HEK293 (cell line): ENCODE results near the gene SELENOO.

ENCODE experiments used
- CTCF ChIA-PET: fragments of 350-600 bp; formaldehyde crosslinking; extraction: SDS; loops from one replicate; lab custom pipeline; 2021; ENCODE audit warnings: antibody characterized with exemption; lab: Yijun Ruan, JAX
- POLR2A ChIA-PET: fragments of 300-600 bp; formaldehyde crosslinking; extraction: SDS; loops from one replicate; lab custom pipeline; 2020; ENCODE audit warnings: antibody characterized with exemption, inconsistent platforms; lab: Yijun Ruan, JAX
- H3K27ac ChIP-seq: fragments of 200-500 bp; sonication (Bioruptor generic); 2 replicates; pipeline ENCODE4 v1.5.1; 2014; ENCODE audit warnings: low read depth, low read length, control low read depth, inconsistent platforms; ENCODE audit errors: extremely low read depth
- H3K36me3 ChIP-seq, 2 experiments: fragments of 200-500 bp in 1 of 2; sonication (Bioruptor generic) in 1 of 2; 1 replicate in 1 of 2; 2 replicates in 1 of 2; pipeline ENCODE4 v1.5.1; 2014 to 2017; ENCODE audit warnings: inconsistent platforms in 2 of 2, low read length in 2 of 2; ENCODE audit not compliant: control insufficient read depth in 2 of 2, insufficient read depth in 1 of 2
- H3K4me1 ChIP-seq: fragments of 200-500 bp; sonication (Bioruptor generic); 2 replicates; pipeline ENCODE4 v1.5.1; 2014; ENCODE audit warnings: mild to moderate bottlenecking, low read length, inconsistent platforms; ENCODE audit not compliant: control insufficient read depth, insufficient read depth
- H3K4me3 ChIP-seq: 2 replicates; pipeline ENCODE4 v1.5.1; 2011; ENCODE audit warnings: low read depth, mild to moderate bottlenecking, control low read depth, low read length, moderate library complexity
- H3K9me3 ChIP-seq: fragments of 200-500 bp; sonication (Bioruptor generic); 2 replicates; pipeline ENCODE4 v1.5.1; 2014; ENCODE audit warnings: low read depth, low read length, inconsistent platforms; ENCODE audit not compliant: control insufficient read depth, insufficient read depth
- BCL11B ChIP-seq: fragments of 450-650 bp; formaldehyde crosslinking; IDR thresholded peaks from 2 replicates; pipeline ENCODE4 v1.5.1; 2016; ENCODE audit warnings: low read depth, missing biosample characterization, missing genetic modification characterization
- EGR2 ChIP-seq: fragments of 450-650 bp; formaldehyde crosslinking; IDR thresholded peaks from 2 replicates; pipeline ENCODE4 v1.5.1; 2016; ENCODE audit warnings: low read depth, missing biosample characterization, missing genetic modification characterization
- GLIS2 ChIP-seq: fragments of 450-650 bp; formaldehyde crosslinking; IDR thresholded peaks from 2 replicates; pipeline ENCODE4 v1.5.1; 2016; ENCODE audit warnings: missing biosample characterization, missing genetic modification characterization
- HIC1 ChIP-seq: fragments of 450-650 bp; formaldehyde crosslinking; IDR thresholded peaks from 2 replicates; pipeline ENCODE4 v1.5.1; 2016; ENCODE audit warnings: missing biosample characterization, missing genetic modification characterization
- KLF16 ChIP-seq: fragments of 450-650 bp; formaldehyde crosslinking; IDR thresholded peaks from 2 replicates; pipeline ENCODE4 v1.5.1; 2017; ENCODE audit warnings: missing biosample characterization, missing genetic modification characterization
- REST ChIP-seq: fragments of 450-650 bp; formaldehyde crosslinking; IDR thresholded peaks from 2 replicates; pipeline ENCODE4 v1.5.1; 2016; ENCODE audit warnings: missing biosample characterization, missing genetic modification characterization
- ZBTB7A ChIP-seq: fragments of 450-650 bp; formaldehyde crosslinking; IDR thresholded peaks from 2 replicates; pipeline ENCODE4 v1.5.1; 2016; ENCODE audit warnings: low read depth, missing biosample characterization, missing genetic modification characterization
- ZFHX2 ChIP-seq: fragments of 450-650 bp; formaldehyde crosslinking; conservative IDR thresholded peaks from 2 replicates; pipeline ENCODE4 v1.5.1; 2016; ENCODE audit warnings: missing biosample characterization, missing genetic modification characterization
- ZNF114 ChIP-seq: fragments of 450-650 bp; formaldehyde crosslinking; IDR thresholded peaks from 2 replicates; pipeline ENCODE4 v1.5.0; 2017; ENCODE audit warnings: missing biosample characterization, missing genetic modification characterization
- ZNF324 ChIP-seq: fragments of 450-650 bp; formaldehyde crosslinking; IDR thresholded peaks from 2 replicates; pipeline ENCODE4 v1.5.1; 2016; ENCODE audit warnings: missing biosample characterization, missing genetic modification characterization
- ZNF394 ChIP-seq: fragments of 450-650 bp; formaldehyde crosslinking; IDR thresholded peaks from 2 replicates; pipeline ENCODE4 v1.5.1; 2016; ENCODE audit warnings: missing biosample characterization, missing genetic modification characterization, mild to moderate bottlenecking, moderate library complexity, borderline replicate concordance
- ZNF501 ChIP-seq: fragments of 450-650 bp; formaldehyde crosslinking; IDR thresholded peaks from 2 replicates; pipeline ENCODE4 v1.5.1; 2016; ENCODE audit warnings: missing biosample characterization, missing genetic modification characterization
- ZNF596 ChIP-seq: fragments of 450-650 bp; IDR thresholded peaks from 2 replicates; pipeline ENCODE4 v1.5.0; 2018; ENCODE audit warnings: missing biosample characterization, mild to moderate bottlenecking, missing genetic modification characterization, moderate library complexity
- ZNF600 ChIP-seq: fragments of 450-650 bp; formaldehyde crosslinking; IDR thresholded peaks from 2 replicates; pipeline ENCODE4 v1.5.1; 2016; ENCODE audit warnings: missing biosample characterization, missing genetic modification characterization
- ZXDB ChIP-seq: fragments of 450-650 bp; formaldehyde crosslinking; IDR thresholded peaks from 2 replicates; pipeline ENCODE4 v1.5.1; 2016; ENCODE audit warnings: missing biosample characterization, missing genetic modification characterization
- TF ChIP-seq, protein P1 (sequence below): fragments of 450-650 bp; formaldehyde crosslinking; IDR thresholded peaks from 2 replicates; pipeline ENCODE4 v1.5.1; 2016; ENCODE audit warnings: missing biosample characterization, missing genetic modification characterization, borderline replicate concordance
- TF ChIP-seq, protein P2 (sequence below): fragments of 450-650 bp; formaldehyde crosslinking; IDR thresholded peaks from 2 replicates; pipeline ENCODE4 v1.5.1; 2016; ENCODE audit warnings: missing biosample characterization, missing genetic modification characterization

Gene SELENOO

DNA sequence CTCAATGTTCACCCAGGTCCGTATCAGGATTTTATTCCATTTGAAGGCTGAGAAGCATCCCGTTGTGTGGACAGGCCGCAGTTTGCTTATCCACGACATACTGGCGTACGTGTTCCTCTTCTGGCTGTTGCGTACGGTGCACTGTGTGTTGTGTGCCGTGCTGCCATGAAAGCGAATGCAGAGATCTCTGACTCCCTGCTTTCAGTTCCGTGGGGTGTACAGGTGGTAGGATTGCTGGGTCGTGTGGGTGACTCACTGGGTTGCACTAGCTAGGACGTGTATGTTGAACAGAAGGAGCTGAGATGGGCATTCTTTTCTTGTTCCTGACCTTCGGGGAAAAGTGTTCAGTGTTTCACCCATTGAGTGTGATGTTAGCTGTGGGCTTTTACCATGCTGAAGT lies 10.3 kb downstream of the SELENOO start:
- Histone ChIP-seq H3K4me3 (no peak overlapping the region), H3K9me3 (no peaks in the 10 kb centered on the region), H3K4me1 (no peaks in the 10 kb centered on the region), H3K27ac (no peak overlapping the region), H3K36me3 (peaks cover 33 to 90% of the 10 kb centered on the region in 2 experiments)
- POLR2A ChIA-PET: interaction anchor here (0.6 kb wide), 1 partner anchor 116 kb away, joined by 3 read pairs; the partner anchor contains the start of gene DENND6B
- TF ChIP-seq REST (tag by site-specific recombination) (no peak), ZNF600 (tag by site-specific recombination) (0 out of 2 replicates have a peak, but pooled peaks have one; percentile 24), ZXDB (tag by site-specific recombination) (no peak)
- CTCF ChIA-PET: interaction anchor here (2.7 kb wide), 1 partner anchor 61 kb away, joined by 24 read pairs; no protein-coding TSS in a partner anchor

GRCh38 chr22:50213263-50213662 lies 12.5 kb downstream of the SELENOO start:
- TF ChIP-seq ZBTB7A (tag by site-specific recombination): no peak
- peaks cover 33 to 92% of the 10 kb centered on the region in 2 experiments for H3K36me3 ChIP-seq
- no peaks in the 10 kb centered on the region for H3K9me3 ChIP-seq
- H3K4me1 ChIP-seq: no peaks in the 10 kb centered on the region
- no peak overlapping the region for H3K27ac ChIP-seq
- ChIA-PET CTCF (interaction anchor here (1.3 kb wide), 1 partner anchor 313 kb away, joined by 4 read pairs; no protein-coding TSS in a partner anchor), POLR2A (interaction anchor here (1.4 kb wide), 1 partner anchor 12 kb away, joined by 3 read pairs; no protein-coding TSS in a partner anchor)
- H3K4me3 ChIP-seq: no peak overlapping the region

DNA sequence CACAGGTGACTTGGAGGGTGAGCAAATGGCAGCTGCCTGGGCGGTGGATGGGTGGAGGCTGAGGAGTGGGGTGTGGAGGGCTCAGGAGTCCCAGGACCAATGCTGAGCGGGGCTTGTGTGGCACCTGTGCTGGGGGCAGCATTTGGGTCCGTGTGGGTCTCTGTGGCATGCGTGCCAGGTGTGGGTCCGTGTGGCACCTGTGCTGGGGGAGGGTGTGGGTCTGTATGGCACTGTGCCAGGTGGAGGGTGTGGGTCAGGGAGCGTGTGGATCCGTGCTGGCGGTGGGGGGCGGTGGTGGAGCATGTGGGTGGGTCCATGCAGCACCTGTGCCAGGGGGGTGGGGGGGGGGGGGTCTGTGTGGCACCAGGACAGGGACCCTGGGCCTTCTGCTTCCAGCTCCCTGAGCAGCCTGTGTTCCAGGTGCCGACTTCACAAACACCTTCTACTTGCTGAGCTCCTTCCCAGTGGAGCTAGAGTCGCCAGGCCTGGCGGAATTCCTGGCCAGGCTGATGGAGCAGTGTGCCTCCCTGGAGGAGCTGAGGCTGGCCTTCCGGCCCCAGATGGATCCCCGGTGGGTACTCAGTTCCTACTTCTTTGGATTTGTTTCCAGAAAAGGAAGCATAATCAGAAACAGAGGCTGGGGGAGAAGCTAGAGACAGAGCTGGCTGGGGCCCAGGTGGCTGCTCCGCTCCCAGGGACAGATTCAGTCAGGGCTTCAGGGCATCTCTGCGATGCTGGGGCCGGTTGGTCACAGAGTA lies 14.7 kb downstream of the SELENOO start:
- H3K36me3 ChIP-seq: peaks cover 33 to 97% of the 10 kb centered on the region in 2 experiments
- no peaks in the 10 kb centered on the region for H3K9me3 ChIP-seq
- H3K27ac ChIP-seq: no peak overlapping the region
- H3K4me1 ChIP-seq: peaks cover 2% of the 10 kb centered on the region; the same call in 1 of the 2 replicates
- no peak overlapping the region for H3K4me3 ChIP-seq
- ChIA-PET CTCF (interaction anchor here (2.4 kb wide), 1 partner anchor 66 kb away, joined by 6 read pairs; no protein-coding TSS in a partner anchor), POLR2A (interaction anchor here (0.6 to 0.7 kb wide), 2 partner anchors 57 to 449 kb away, joined by 3 to 8 read pairs; no protein-coding TSS in a partner anchor)
- TF ChIP-seq GLIS2 (0 out of 2 replicates have a peak, but pooled peaks have one; percentile 31), ZNF394 (tag by site-specific recombination) (no peak), ZNF501 (tag by site-specific recombination) (no peak), EGR2 (tag by site-specific recombination) (0 out of 2 replicates have a peak, but pooled peaks have one; percentile 31), ZNF324 (no peak), BCL11B (tag by site-specific recombination) (no peak), ZNF596 (tag by site-specific recombination) (no peak), ZFHX2 (tag by site-specific recombination) (peak; percentile 48; the same call in 1 of the 2 replicates), HIC1 (peak; percentile 81), KLF16 (tag by site-specific recombination) (no peak), ZNF114 (tag by site-specific recombination) (no peak)
- TF ChIP-seq, protein P1, sequence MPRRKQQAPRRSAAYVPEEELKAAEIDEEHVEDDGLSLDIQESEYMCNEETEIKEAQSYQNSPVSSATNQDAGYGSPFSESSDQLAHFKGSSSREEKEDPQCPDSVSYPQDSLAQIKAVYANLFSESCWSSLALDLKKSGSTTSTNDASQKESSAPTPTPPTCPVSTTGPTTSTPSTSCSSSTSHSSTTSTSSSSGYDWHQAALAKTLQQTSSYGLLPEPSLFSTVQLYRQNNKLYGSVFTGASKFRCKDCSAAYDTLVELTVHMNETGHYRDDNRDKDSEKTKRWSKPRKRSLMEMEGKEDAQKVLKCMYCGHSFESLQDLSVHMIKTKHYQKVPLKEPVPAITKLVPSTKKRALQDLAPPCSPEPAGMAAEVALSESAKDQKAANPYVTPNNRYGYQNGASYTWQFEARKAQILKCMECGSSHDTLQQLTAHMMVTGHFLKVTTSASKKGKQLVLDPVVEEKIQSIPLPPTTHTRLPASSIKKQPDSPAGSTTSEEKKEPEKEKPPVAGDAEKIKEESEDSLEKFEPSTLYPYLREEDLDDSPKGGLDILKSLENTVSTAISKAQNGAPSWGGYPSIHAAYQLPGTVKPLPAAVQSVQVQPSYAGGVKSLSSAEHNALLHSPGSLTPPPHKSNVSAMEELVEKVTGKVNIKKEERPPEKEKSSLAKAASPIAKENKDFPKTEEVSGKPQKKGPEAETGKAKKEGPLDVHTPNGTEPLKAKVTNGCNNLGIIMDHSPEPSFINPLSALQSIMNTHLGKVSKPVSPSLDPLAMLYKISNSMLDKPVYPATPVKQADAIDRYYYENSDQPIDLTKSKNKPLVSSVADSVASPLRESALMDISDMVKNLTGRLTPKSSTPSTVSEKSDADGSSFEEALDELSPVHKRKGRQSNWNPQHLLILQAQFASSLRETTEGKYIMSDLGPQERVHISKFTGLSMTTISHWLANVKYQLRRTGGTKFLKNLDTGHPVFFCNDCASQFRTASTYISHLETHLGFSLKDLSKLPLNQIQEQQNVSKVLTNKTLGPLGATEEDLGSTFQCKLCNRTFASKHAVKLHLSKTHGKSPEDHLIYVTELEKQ (tag by site-specific recombination): no peak
- TF ChIP-seq, protein P2, sequence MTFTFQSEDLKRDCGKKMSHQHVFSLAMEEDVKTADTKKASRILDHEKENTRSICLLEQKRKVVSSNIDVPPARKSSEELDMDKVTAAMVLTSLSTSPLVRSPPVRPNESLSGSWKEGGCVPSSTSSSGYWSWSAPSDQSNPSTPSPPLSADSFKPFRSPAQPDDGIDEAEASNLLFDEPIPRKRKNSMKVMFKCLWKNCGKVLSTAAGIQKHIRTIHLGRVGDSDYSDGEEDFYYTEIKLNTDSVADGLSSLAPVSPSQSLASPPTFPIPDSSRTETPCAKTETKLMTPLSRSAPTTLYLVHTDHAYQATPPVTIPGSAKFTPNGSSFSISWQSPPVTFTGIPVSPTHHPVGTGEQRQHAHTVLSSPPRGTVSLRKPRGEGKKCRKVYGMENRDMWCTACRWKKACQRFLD (tag by site-specific recombination): no peak
